Activated CD4-positive, alpha-beta T cell treated with anti-CD3 and anti-CD28 coated beads, Interleukin-2, amount 50 U/mL, for 1 hour (primary cell): ENCODE measurements around the gene CNOT11.
"Not testable (repeated sequence)": the region's sequence is repeated elsewhere in the genome, so short reads cannot be mapped to it uniquely, and the experiment has no call there.

Source experiments
- DNase-seq: peaks from one replicate; pipeline ENCODE4 v3.0.0-alpha.2; 2020

Gene CNOT11

DNA sequence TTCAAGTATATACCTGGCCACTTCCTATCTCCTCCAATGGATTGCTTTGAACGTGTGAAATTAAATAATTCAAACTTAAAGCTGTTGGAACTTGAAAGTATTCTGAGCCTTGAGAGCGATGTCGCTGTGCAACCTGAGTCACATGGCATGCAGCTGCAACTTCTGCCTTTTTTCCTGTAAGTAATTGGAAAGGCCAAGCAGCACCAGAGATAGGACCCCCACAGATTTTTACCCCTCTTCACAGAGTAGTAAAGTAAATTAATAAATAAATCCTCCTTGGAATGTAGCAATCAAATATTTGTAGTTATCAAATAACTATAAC is 59.0 kb downstream of the CNOT11 start:
- no peak for DNase-seq

DNA sequence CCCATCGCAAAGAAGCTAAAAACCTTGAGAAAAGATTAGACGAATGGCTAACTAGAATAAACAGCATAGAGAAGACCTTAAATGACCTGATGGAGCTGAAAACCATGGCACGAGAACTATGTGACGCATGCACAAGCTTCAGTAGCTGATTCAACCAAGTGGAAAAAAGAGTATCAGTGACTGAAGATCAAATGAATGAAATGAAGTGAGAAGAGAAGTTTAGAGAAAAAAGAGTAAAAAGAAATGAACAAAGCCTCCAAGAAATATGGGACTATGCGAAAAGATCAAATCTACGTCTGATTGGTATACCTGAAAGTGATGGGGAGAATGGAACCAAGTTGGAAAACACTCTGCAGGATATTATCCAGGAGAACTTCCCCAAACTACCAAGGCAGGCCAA is 63.9 kb downstream of the CNOT11 start:
- not testable (repeated sequence) for DNase-seq
